Loucy (cell line): ENCODE data around the gene DIP2A.

Experiments
- H2AFZ ChIP-seq: fragments of 200-600 bp; sonication (generic); 2 replicates; pipeline ENCODE4 v1.6.0; 2016; ENCODE audit warnings: antibody characterized with exemption, mild to moderate bottlenecking, low read length, moderate library complexity
- H3F3A ChIP-seq: fragments of 200-600 bp; 2 replicates; pipeline ENCODE4 v1.6.0; 2016; ENCODE audit warnings: antibody characterized with exemption, low read depth, mild to moderate bottlenecking
- H3K27me3 ChIP-seq: fragments of 200-600 bp; sonication (generic); 2 replicates; pipeline ENCODE4 v1.6.1; 2014; ENCODE audit warnings: low read length, mild to moderate bottlenecking; ENCODE audit not compliant: insufficient read depth, poor library complexity, severe bottlenecking
- H3K36me3 ChIP-seq: fragments of 200-600 bp; sonication (generic); 2 replicates; pipeline ENCODE4 v1.6.1; 2016; ENCODE audit warnings: low read length; ENCODE audit not compliant: insufficient read depth
- H3K4me1 ChIP-seq: fragments of 200-600 bp; sonication (generic); 2 replicates; pipeline ENCODE4 v1.5.1; 2014; ENCODE audit warnings: low read length, mild to moderate bottlenecking; ENCODE audit not compliant: insufficient read depth, poor library complexity, severe bottlenecking
- H3K4me2 ChIP-seq: fragments of 200-600 bp; sonication (generic); 2 replicates; pipeline ENCODE4 v1.6.0; 2014; ENCODE audit warnings: antibody characterized with exemption, low read length, low read depth, mild to moderate bottlenecking; ENCODE audit not compliant: poor library complexity, severe bottlenecking
- H3K4me3 ChIP-seq: fragments of 200-600 bp; sonication (generic); 2 replicates; pipeline ENCODE4 v1.5.1; 2014; ENCODE audit warnings: low read length, mild to moderate bottlenecking, mixed read lengths; ENCODE audit not compliant: poor library complexity, severe bottlenecking
- H3K79me2 ChIP-seq: fragments of 200-600 bp; sonication (generic); 2 replicates; pipeline ENCODE4 v1.6.1; 2014; ENCODE audit warnings: low read length; ENCODE audit not compliant: insufficient read depth
- H3K9ac ChIP-seq: fragments of 200-600 bp; sonication (generic); 2 replicates; pipeline ENCODE4 v1.6.0; 2014; ENCODE audit warnings: mild to moderate bottlenecking, low read depth, low read length, moderate library complexity; ENCODE audit not compliant: poor library complexity, severe bottlenecking
- H3K9me2 ChIP-seq: fragments of 200-600 bp; sonication (generic); replicated peaks from 2 replicates; pipeline ENCODE4 v1.6.1; 2016; ENCODE audit warnings: low read depth, low read length, mixed read lengths
- H3K9me3 ChIP-seq: fragments of 200-600 bp; sonication (generic); 2 replicates; pipeline ENCODE4 v1.6.1; 2014; ENCODE audit warnings: mild to moderate bottlenecking, antibody characterized with exemption, low read length, low read depth; ENCODE audit not compliant: insufficient read depth
- H4K20me1 ChIP-seq: fragments of 200-600 bp; sonication (generic); 2 replicates; pipeline ENCODE4 v1.6.0; 2014; ENCODE audit warnings: antibody characterized with exemption, low read length, mild to moderate bottlenecking; ENCODE audit not compliant: insufficient read depth, poor library complexity, severe bottlenecking
- EZH2phosphoT487 ChIP-seq: fragments of 200-600 bp; IDR thresholded peaks from 2 replicates; pipeline ENCODE4 v1.6.1; 2018; ENCODE audit warnings: antibody characterized with exemption, mild to moderate bottlenecking, moderate library complexity, borderline replicate concordance
- TF ChIP-seq, protein P1 (sequence below): fragments of 200-600 bp; sonication (generic); conservative IDR thresholded peaks from 2 replicates; pipeline ENCODE4 v1.5.1; 2014; ENCODE audit warnings: mild to moderate bottlenecking, antibody characterized with exemption, low read length

DIP2A gene

DNA sequence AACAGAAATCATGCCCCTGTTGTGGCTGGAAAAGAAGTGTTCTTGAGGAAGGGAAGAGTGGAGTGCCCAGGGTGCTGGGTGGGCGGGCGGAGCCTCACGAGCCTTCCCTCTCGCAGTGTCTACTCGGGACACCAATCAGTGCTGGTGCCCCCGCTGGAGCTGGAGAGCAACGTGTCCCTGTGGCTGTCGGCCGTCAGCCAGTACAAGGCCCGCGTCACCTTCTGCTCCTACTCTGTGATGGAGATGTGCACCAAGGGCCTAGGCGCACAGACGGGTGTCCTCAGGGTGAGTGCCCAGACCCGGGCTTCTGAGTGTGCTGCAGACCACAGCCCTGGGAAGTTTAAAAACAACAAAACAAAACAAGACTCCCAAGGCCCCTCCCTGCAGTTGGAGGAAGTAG, 98.8 kb downstream of the DIP2A start:
- Histone ChIP-seq H3K4me2 (no peak overlapping the region), H2AFZ (no peak overlapping the region), H3F3A (no peaks in the 10 kb centered on the region), H3K9me3 (no peaks in the 10 kb centered on the region), H3K9ac (no peak overlapping the region), H3K9me2 (no peaks in the 10 kb centered on the region), H3K79me2 (no peaks in the 10 kb centered on the region), H3K4me1 (peaks cover 29% of the 10 kb centered on the region), H3K4me3 (no peak overlapping the region), H3K36me3 (no peaks in the 10 kb centered on the region; the same call in 1 of the 2 replicates), H3K27me3 (no peaks in the 10 kb centered on the region), H4K20me1 (no peaks in the 10 kb centered on the region)
- TF ChIP-seq, protein P1, sequence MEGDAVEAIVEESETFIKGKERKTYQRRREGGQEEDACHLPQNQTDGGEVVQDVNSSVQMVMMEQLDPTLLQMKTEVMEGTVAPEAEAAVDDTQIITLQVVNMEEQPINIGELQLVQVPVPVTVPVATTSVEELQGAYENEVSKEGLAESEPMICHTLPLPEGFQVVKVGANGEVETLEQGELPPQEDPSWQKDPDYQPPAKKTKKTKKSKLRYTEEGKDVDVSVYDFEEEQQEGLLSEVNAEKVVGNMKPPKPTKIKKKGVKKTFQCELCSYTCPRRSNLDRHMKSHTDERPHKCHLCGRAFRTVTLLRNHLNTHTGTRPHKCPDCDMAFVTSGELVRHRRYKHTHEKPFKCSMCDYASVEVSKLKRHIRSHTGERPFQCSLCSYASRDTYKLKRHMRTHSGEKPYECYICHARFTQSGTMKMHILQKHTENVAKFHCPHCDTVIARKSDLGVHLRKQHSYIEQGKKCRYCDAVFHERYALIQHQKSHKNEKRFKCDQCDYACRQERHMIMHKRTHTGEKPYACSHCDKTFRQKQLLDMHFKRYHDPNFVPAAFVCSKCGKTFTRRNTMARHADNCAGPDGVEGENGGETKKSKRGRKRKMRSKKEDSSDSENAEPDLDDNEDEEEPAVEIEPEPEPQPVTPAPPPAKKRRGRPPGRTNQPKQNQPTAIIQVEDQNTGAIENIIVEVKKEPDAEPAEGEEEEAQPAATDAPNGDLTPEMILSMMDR: no peak
- TF ChIP-seq EZH2phosphoT487: no peak

DNA sequence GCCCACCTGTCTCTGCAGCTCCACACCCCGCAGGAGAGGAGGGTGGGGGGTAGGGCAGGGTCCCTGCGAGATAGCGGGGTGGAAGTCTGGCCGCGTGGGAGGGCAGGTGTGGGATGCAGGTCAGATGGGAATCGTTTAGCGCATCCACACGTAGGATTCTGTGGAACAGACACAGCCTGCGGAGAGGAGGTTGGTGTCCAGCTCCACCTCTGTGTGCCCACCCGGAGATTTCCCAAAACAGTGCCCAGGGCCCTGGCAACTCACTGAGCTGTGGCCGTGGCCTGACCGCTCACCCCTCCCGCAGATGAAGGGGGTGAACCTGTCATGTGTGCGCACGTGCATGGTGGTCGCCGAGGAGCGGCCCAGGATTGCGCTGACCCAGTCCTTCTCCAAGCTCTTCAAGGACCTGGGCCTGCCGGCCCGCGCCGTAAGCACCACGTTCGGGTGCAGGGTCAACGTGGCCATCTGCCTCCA, 99.3 kb downstream of the DIP2A start:
- Histone ChIP-seq H3K9me2 (no peaks in the 10 kb centered on the region), H3K4me2 (no peak overlapping the region), H3K9me3 (no peaks in the 10 kb centered on the region), H3F3A (no peaks in the 10 kb centered on the region), H4K20me1 (no peaks in the 10 kb centered on the region), H3K4me3 (no peak overlapping the region), H3K9ac (no peak overlapping the region), H2AFZ (no peak overlapping the region), H3K27me3 (no peaks in the 10 kb centered on the region), H3K36me3 (no peaks in the 10 kb centered on the region; the same call in 1 of the 2 replicates), H3K4me1 (peaks cover 25% of the 10 kb centered on the region), H3K79me2 (no peaks in the 10 kb centered on the region)
- TF ChIP-seq, protein P1: no peak
- no peak for TF ChIP-seq EZH2phosphoT487

DNA sequence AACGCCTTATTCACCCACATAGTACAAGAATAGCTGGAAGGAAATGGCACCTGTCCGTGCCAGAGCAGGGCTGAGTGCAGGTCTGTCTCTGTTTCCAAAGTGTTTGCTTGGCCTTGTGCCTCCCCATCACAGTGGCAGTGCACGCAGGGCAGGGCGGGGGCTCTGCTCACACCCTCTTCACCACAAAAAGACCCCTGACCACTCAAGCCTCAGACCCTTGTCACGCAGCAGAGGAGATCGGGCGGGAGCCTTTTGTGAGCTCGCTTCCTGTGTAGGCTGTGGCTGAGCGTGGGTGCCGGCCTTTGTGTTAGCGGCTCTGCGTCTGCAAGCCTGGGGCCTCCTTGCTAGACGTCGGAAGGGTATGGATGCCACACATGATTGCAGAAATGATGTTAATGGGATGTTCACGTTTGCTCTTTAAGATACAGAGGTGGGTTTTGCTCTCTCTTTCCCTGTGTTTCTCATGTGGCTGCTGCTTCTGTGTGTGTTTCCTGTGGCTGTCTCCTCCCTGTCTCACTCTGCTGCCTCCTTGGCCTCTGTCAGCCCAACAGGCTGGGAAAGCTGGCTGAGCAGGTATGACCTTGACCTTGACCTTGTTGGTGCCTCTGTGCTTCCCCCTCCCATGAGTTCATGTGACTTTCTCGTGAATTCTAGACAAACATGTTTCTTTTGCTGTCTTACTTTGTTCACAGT, 100.7 kb downstream of the DIP2A start:
- Histone ChIP-seq H3K4me1 (peaks cover 22% of the 10 kb centered on the region), H4K20me1 (no peaks in the 10 kb centered on the region), H3K9ac (peak overlapping the region; percentile 38), H2AFZ (no peak overlapping the region), H3K36me3 (peaks cover 1% of the 10 kb centered on the region; the same call in 1 of the 2 replicates), H3K27me3 (no peaks in the 10 kb centered on the region), H3K4me2 (peak overlapping the region; percentile 15), H3K4me3 (no peak overlapping the region), H3K79me2 (no peaks in the 10 kb centered on the region), H3K9me3 (no peaks in the 10 kb centered on the region), H3F3A (no peaks in the 10 kb centered on the region), H3K9me2 (no peaks in the 10 kb centered on the region)
- TF ChIP-seq, protein P1: no peak
- no peak for TF ChIP-seq EZH2phosphoT487
